Stomach (tissue), 4 donors: Measurements from ENCODE around the gene SNAPIN.

ENCODE experiments used
- EP300 ChIP-seq: sonication (generic); formaldehyde crosslinking; IDR thresholded peaks from one replicate; pipeline ENCODE4 v1.6.1; 2017; ENCODE audit warnings: antibody characterized with exemption
- POLR2A ChIP-seq, 4 donors: fragments of 450-650 bp; IDR thresholded peaks; one replicate each; pipeline ENCODE4 v1.6.1; 2016; ENCODE audit warnings: antibody characterized with exemption in 4 of 4, control low read depth in 2 of 4, mild to moderate bottlenecking in 1 of 4, moderate library complexity in 1 of 4

DNA sequence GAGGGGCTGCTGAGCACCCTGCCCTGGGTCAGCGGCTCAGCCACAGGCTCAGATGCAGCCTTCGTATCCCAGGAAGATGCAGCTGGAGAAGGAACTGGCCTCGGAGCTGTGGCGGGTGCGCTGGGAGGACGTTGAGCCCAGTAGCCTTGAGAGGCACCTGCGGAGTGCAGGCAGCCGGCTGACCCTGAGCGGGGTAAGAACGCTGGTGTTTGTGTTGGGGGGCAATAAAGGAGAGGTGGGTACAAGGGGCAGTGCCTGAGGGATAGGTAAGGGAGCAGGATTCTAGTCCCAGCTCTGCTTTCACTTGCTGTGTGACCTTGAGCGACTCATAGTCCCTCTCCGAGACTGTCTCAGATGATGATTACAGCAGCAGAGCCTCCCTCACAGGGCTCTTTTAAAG, 26.4 kb downstream of the SNAPIN start:
- TF ChIP-seq EP300 (no peak), POLR2A (IDR thresholded peaks at IDR 0.05) (no peak)
